ENCODE results near the gene PHLDA2.
A peak's percentile ranks its signal among the peaks of the same experiment; 100 is the strongest.
"Not testable (repeated sequence)": the region's sequence is repeated elsewhere in the genome, so short reads cannot be mapped to it uniquely, and the experiment has no call there.

Gene PHLDA2

GRCh38 chr11:2944530-2944929 lies 15.3 kb upstream of the PHLDA2 start:
- DNase-seq, result no peak

- peak; percentile 23 for DNase-seq
Observed at GRCh38 chr11:2943711-2944118, 14.5 kb upstream of the PHLDA2 start.

GRCh38 chr11:2942872-2943710 lies 13.9 kb upstream of the PHLDA2 start:
- no peak for DNase-seq

GRCh38 chr11:2942447-2942846 lies 13.2 kb upstream of the PHLDA2 start:
- no peak for DNase-seq

GRCh38 chr11:2940921-2941821 lies 12.0 kb upstream of the PHLDA2 start:
- DNase-seq, result no peak

- DNase-seq, result no peak
Observed at GRCh38 chr11:2940147-2940920, 11.1 kb upstream of the PHLDA2 start.

- DNase-seq, result not testable (repeated sequence)
Observed at GRCh38 chr11:2938458-2939418, 9.5 kb upstream of the PHLDA2 start.

GRCh38 chr11:2937641-2938457 lies 8.6 kb upstream of the PHLDA2 start:
- DNase-seq, result not testable (repeated sequence)

- no peak for DNase-seq
Observed at GRCh38 chr11:2934611-2935239, 5.5 kb upstream of the PHLDA2 start.

- DNase-seq, result no peak
Observed at GRCh38 chr11:2934021-2934550, 4.9 kb upstream of the PHLDA2 start.

GRCh38 chr11:2933375-2934020 lies 4.3 kb upstream of the PHLDA2 start:
- DNase-seq, result no peak

GRCh38 chr11:2932850-2933251 lies 3.6 kb upstream of the PHLDA2 start:
- DNase-seq, result no peak

GRCh38 chr11:2931771-2932738 lies 2.8 kb upstream of the PHLDA2 start:
- DNase-seq, result no peak

- no peak for DNase-seq
Observed at GRCh38 chr11:2931420-2931746, 2.2 kb upstream of the PHLDA2 start.

GRCh38 chr11:2930704-2931419 lies 1.6 kb upstream of the PHLDA2 start:
- peak; percentile 37 for DNase-seq

- no peak for DNase-seq
Observed at GRCh38 chr11:2929950-2930703, 907 bp upstream of the PHLDA2 start.

GRCh38 chr11:2929531-2929949 lies 320 bp upstream of the PHLDA2 start:
- DNase-seq, result no peak

All from NCI-H1105 treated with DMSO at 0.1 percent for 48 hours (cell line).